ENCODE results near the gene C3orf20.
"Not testable (repeated sequence)": the region's sequence is repeated elsewhere in the genome, so short reads cannot be mapped to it uniquely, and the experiment has no call there.

The C3orf20 gene

DNA sequence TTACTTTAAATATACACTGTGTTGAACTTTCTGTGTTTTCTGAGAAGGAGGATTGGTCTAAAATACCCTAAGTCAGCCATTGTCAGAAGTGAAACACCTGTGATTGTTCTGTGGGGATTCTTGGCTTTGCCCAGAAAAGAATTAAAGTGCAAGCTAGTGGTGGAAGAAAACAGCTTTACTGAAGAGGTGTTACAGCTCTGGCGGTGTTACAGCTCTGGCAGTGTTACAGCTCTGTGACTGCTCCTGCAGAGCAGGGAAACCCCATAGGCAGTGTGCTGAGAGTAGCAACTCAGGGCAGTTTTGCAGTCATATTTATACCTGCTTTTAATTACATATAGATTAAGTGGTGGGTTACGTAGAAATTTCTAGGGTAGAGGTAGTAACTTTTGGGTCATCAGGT is 66.6 kb downstream of the C3orf20 start:
- Histone ChIP-seq H3K9me3 (ENCODE audit: control insufficient read depth, low read length) (no peaks in the 10 kb centered on the region), H3K4me3 (ENCODE audit: low read length) (no peak overlapping the region), H3K36me3 (ENCODE audit: control insufficient read depth, insufficient read depth, low read length) (no peaks in the 10 kb centered on the region), H3K4me1 (ENCODE audit: control insufficient read depth, insufficient read depth, low read length) (no peaks in the 10 kb centered on the region), H3K9ac (ENCODE audit: low read length) (no peak overlapping the region), H3K27me3 (ENCODE audit: control insufficient read depth, insufficient read depth, low read length) (no peaks in the 10 kb centered on the region)

- Histone ChIP-seq H3K36me3 (ENCODE audit: control insufficient read depth, insufficient read depth, low read length) (no peaks in the 10 kb centered on the region), H3K4me3 (ENCODE audit: low read length) (no peak overlapping the region), H3K4me1 (ENCODE audit: control insufficient read depth, insufficient read depth, low read length) (no peaks in the 10 kb centered on the region), H3K27me3 (ENCODE audit: control insufficient read depth, insufficient read depth, low read length) (no peaks in the 10 kb centered on the region), H3K9me3 (ENCODE audit: control insufficient read depth, low read length) (no peaks in the 10 kb centered on the region), H3K9ac (ENCODE audit: low read length) (no peak overlapping the region)
These were observed 69.6 kb downstream of the C3orf20 start for GRCh38 chr3:14744556-14744955.

- no peak overlapping the region for H3K9ac ChIP-seq (ENCODE audit: low read length)
- H3K9me3 ChIP-seq (ENCODE audit: control insufficient read depth, low read length), result no peaks in the 10 kb centered on the region
- no peaks in the 10 kb centered on the region for H3K36me3 ChIP-seq (ENCODE audit: control insufficient read depth, insufficient read depth, low read length)
- no peak overlapping the region for H3K4me3 ChIP-seq (ENCODE audit: low read length)
- H3K4me1 ChIP-seq (ENCODE audit: control insufficient read depth, insufficient read depth, low read length), result no peaks in the 10 kb centered on the region
- H3K27me3 ChIP-seq (ENCODE audit: control insufficient read depth, insufficient read depth, low read length), result no peaks in the 10 kb centered on the region
These were observed 75.7 kb downstream of the C3orf20 start for GRCh38 chr3:14750650-14751049.

DNA sequence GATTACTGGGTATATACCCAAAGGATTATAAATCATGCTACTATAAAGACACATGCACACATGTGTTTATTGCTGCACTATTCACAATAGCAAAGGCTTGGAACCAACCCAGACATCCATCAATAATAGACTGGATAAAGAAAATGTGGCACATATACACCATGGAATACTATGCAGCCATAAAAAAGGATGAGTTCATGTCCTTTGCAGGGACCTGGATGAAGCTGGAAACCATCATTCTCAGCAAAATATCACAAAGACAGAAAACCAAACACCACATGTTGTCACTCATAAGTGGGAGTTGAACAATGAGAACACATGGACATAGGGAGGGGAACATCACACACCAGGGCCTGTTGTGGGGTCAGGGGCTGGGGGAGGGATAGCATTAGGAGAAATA is 78.0 kb downstream of the C3orf20 start:
- H3K9me3 ChIP-seq (ENCODE audit: control insufficient read depth, low read length); H3K36me3 ChIP-seq (ENCODE audit: control insufficient read depth, insufficient read depth, low read length); H3K27me3 ChIP-seq (ENCODE audit: control insufficient read depth, insufficient read depth, low read length); H3K4me1 ChIP-seq (ENCODE audit: control insufficient read depth, insufficient read depth, low read length); H3K9ac ChIP-seq (ENCODE audit: low read length); H3K4me3 ChIP-seq (ENCODE audit: low read length): not testable (repeated sequence)

DNA sequence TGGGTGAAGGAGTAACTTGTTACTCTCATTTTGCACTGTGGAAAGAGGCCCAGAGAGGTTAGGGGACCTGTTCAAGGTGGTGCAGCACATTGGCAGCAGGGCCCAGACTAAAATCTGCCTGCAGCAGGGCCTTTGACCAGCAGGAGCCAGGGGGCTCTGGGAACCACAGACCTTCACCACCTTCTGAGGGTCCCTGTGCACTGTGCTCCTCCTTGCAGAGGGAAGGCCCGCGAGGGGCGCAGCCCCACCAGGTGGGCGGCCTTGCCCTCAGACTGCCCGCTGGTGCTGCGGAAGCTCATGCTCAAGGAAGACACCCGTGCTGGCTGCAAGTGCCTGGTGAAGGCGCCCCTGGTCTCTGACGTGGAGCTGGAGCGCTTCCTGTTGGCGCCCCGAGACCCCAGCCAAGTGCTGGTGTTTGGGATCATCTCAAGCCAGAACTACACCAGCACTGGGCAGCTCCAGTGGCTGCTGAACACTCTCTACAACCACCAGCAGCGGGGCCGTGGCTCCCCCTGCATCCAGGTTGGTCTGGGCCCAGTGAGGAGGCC is 82.3 kb downstream of the C3orf20 start:
- H3K36me3 ChIP-seq (ENCODE audit: control insufficient read depth, insufficient read depth, low read length), result no peaks in the 10 kb centered on the region
- no peaks in the 10 kb centered on the region for H3K4me1 ChIP-seq (ENCODE audit: control insufficient read depth, insufficient read depth, low read length)
- H3K4me3 ChIP-seq (ENCODE audit: low read length), result no peak overlapping the region
- H3K9ac ChIP-seq (ENCODE audit: low read length), result no peak overlapping the region
- no peaks in the 10 kb centered on the region for H3K9me3 ChIP-seq (ENCODE audit: control insufficient read depth, low read length)
- H3K27me3 ChIP-seq (ENCODE audit: control insufficient read depth, insufficient read depth, low read length), result no peaks in the 10 kb centered on the region

DNA sequence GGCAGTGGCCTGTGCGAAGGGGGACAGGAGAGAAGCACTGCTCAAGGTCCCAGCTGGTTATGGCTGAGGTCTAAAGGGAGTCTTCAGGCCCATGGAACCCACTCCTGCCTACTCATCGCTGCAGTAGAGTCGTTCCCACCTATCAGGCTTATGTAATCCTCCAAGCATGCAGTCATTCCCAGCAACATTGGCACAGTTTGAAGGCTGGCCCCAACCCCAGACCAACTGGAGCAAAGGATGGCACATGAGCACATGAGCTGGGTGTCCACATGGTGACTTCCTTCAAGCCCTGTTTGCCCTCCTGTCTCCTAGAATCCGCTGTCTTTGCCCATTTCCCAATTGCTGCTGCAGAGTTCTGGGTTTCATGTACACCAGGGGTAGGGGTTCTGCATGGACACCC is 83.4 kb downstream of the C3orf20 start:
- H3K36me3 ChIP-seq (ENCODE audit: control insufficient read depth, insufficient read depth, low read length), result no peaks in the 10 kb centered on the region
- no peaks in the 10 kb centered on the region for H3K27me3 ChIP-seq (ENCODE audit: control insufficient read depth, insufficient read depth, low read length)
- H3K4me1 ChIP-seq (ENCODE audit: control insufficient read depth, insufficient read depth, low read length), result no peaks in the 10 kb centered on the region
- H3K9me3 ChIP-seq (ENCODE audit: control insufficient read depth, low read length), result no peaks in the 10 kb centered on the region
- no peak overlapping the region for H3K9ac ChIP-seq (ENCODE audit: low read length)
- no peak overlapping the region for H3K4me3 ChIP-seq (ENCODE audit: low read length)

GRCh38 chr3:14758959-14759358 is 84.0 kb downstream of the C3orf20 start:
- no peaks in the 10 kb centered on the region for H3K4me1 ChIP-seq (ENCODE audit: control insufficient read depth, insufficient read depth, low read length)
- H3K9ac ChIP-seq (ENCODE audit: low read length), result no peak overlapping the region
- no peaks in the 10 kb centered on the region for H3K9me3 ChIP-seq (ENCODE audit: control insufficient read depth, low read length)
- H3K27me3 ChIP-seq (ENCODE audit: control insufficient read depth, insufficient read depth, low read length), result no peaks in the 10 kb centered on the region
- H3K36me3 ChIP-seq (ENCODE audit: control insufficient read depth, insufficient read depth, low read length), result no peaks in the 10 kb centered on the region
- no peak overlapping the region for H3K4me3 ChIP-seq (ENCODE audit: low read length)

DNA sequence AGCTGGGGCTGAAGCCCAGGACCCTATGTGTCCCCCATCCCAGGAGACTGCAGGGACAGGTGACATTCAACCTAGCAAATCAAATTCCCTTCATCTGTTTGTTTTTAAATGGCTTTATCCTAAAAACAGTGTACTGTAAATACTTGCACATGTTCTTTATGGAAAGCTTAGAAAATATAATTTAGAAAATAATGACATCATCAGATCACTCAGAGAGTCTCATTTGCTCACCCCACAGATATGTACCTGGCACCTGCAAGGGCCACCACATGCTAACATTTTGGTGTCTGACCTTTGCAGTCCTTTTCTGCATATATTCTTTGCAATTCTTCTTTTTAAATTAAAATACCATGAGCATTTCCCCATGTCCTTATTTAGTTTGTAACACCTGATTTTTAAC is 85.2 kb downstream of the C3orf20 start:
- Histone ChIP-seq H3K4me1 (ENCODE audit: control insufficient read depth, insufficient read depth, low read length) (no peaks in the 10 kb centered on the region), H3K27me3 (ENCODE audit: control insufficient read depth, insufficient read depth, low read length) (no peaks in the 10 kb centered on the region), H3K9me3 (ENCODE audit: control insufficient read depth, low read length) (no peaks in the 10 kb centered on the region), H3K36me3 (ENCODE audit: control insufficient read depth, insufficient read depth, low read length) (no peaks in the 10 kb centered on the region), H3K9ac (ENCODE audit: low read length) (no peak overlapping the region), H3K4me3 (ENCODE audit: low read length) (no peak overlapping the region)

DNA sequence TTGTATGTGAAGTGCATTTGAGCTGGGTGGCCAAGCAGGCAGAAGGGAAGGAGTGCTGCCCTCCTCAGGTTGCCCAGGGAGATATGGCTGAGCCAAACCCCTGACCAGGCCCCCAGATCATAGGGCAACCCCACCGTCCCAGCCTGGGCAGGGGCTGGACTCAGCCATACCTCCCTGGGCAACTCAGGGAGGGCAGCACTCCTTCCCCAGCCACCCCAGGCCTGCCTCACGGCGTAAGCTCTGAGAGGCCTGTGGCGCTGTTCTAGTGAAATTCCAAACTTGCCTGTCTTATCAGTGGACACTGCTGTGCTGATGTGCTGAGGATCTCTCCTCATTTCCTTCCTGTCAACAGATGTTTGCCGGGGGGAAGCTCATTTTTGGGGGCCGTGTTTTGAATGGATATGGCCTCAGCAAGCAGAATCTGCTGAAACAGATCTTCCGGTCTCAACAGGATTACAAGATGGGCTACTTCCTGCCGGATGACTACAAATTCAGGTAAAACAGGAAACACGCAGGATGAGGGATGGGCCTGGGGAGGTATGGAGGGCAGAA is 86.3 kb downstream of the C3orf20 start:
- Histone ChIP-seq H3K4me1 (ENCODE audit: control insufficient read depth, insufficient read depth, low read length) (no peaks in the 10 kb centered on the region), H3K9ac (ENCODE audit: low read length) (no peak overlapping the region), H3K9me3 (ENCODE audit: control insufficient read depth, low read length) (no peaks in the 10 kb centered on the region), H3K36me3 (ENCODE audit: control insufficient read depth, insufficient read depth, low read length) (no peaks in the 10 kb centered on the region), H3K4me3 (ENCODE audit: low read length) (no peak overlapping the region), H3K27me3 (ENCODE audit: control insufficient read depth, insufficient read depth, low read length) (no peaks in the 10 kb centered on the region)

- H3K36me3 ChIP-seq (ENCODE audit: control insufficient read depth, insufficient read depth, low read length), result no peaks in the 10 kb centered on the region
- H3K27me3 ChIP-seq (ENCODE audit: control insufficient read depth, insufficient read depth, low read length), result no peaks in the 10 kb centered on the region
- no peaks in the 10 kb centered on the region for H3K4me1 ChIP-seq (ENCODE audit: control insufficient read depth, insufficient read depth, low read length)
These were observed 86.9 kb downstream of the C3orf20 start for GRCh38 chr3:14761866-14762265.

GRCh38 chr3:14762701-14763100 is 87.8 kb downstream of the C3orf20 start:
- Histone ChIP-seq H3K27me3 (ENCODE audit: control insufficient read depth, insufficient read depth, low read length) (no peaks in the 10 kb centered on the region), H3K36me3 (ENCODE audit: control insufficient read depth, insufficient read depth, low read length) (no peaks in the 10 kb centered on the region), H3K9ac (ENCODE audit: low read length) (no peak overlapping the region), H3K4me3 (ENCODE audit: low read length) (no peak overlapping the region), H3K9me3 (ENCODE audit: control insufficient read depth, low read length) (no peaks in the 10 kb centered on the region), H3K4me1 (ENCODE audit: control insufficient read depth, insufficient read depth, low read length) (no peaks in the 10 kb centered on the region)

More at GRCh38 chr3:14761866-14762265, 86.9 kb downstream of the C3orf20 start:
- Histone ChIP-seq H3K9me3 (ENCODE audit: control insufficient read depth, low read length) (no peaks in the 10 kb centered on the region), H3K9ac (ENCODE audit: low read length) (no peak overlapping the region), H3K4me3 (ENCODE audit: low read length) (no peak overlapping the region)

- no peak overlapping the region for H3K4me3 ChIP-seq (ENCODE audit: low read length)
- H3K36me3 ChIP-seq (ENCODE audit: control insufficient read depth, insufficient read depth, low read length), result no peaks in the 10 kb centered on the region
- no peak overlapping the region for H3K9ac ChIP-seq (ENCODE audit: low read length)
- no peaks in the 10 kb centered on the region for H3K27me3 ChIP-seq (ENCODE audit: control insufficient read depth, insufficient read depth, low read length)
- H3K9me3 ChIP-seq (ENCODE audit: control insufficient read depth, low read length), result no peaks in the 10 kb centered on the region
- H3K4me1 ChIP-seq (ENCODE audit: control insufficient read depth, insufficient read depth, low read length), result no peaks in the 10 kb centered on the region
These were observed 89.6 kb downstream of the C3orf20 start for GRCh38 chr3:14764331-14765059.

Measured in mucosa of stomach (tissue), 1 donor.